Smooth muscle cell (in vitro differentiated cells): Measurements from ENCODE around the gene RASGEF1C. TPM values are rescaled to one million over a fixed set of nuclear protein-coding genes. Genes with fewer than 3 reads are reported as not detected.

Experiments
- DNase-seq: peaks from one replicate; lab custom pipeline; 2025; ENCODE audit not compliant: unreplicated experiment; lab: John Stamatoyannopoulos, UW
- H2AFZ ChIP-seq: fragments of 200-600 bp; sonication (generic); 2 replicates; pipeline ENCODE4 v1.6.0; 2016; ENCODE audit warnings: antibody characterized with exemption, low read depth, mild to moderate bottlenecking
- H3F3A ChIP-seq: fragments of 200-600 bp; sonication (generic); 2 replicates; pipeline ENCODE4 v1.6.0; 2017; ENCODE audit warnings: antibody characterized with exemption, low read depth
- H3K27ac ChIP-seq: fragments of 200-600 bp; sonication (generic); 2 replicates; pipeline ENCODE4 v1.5.1; 2016; ENCODE audit warnings: low read depth, mild to moderate bottlenecking
- H3K27me3 ChIP-seq: fragments of 200-600 bp; sonication (generic); 2 replicates; pipeline ENCODE4 v1.6.1; 2016; ENCODE audit warnings: low read depth, mild to moderate bottlenecking
- H3K36me3 ChIP-seq: fragments of 200-600 bp; sonication (generic); 2 replicates; pipeline ENCODE4 v1.5.1; 2016; ENCODE audit warnings: low read depth
- H3K4me1 ChIP-seq: fragments of 200-600 bp; sonication (generic); 2 replicates; pipeline ENCODE4 v1.5.1; 2016; ENCODE audit warnings: low read depth
- H3K4me2 ChIP-seq: fragments of 200-600 bp; sonication (generic); 2 replicates; pipeline ENCODE4 v1.6.0; 2016; ENCODE audit warnings: mild to moderate bottlenecking
- H3K4me3 ChIP-seq: fragments of 200-600 bp; sonication (generic); 2 replicates; pipeline ENCODE4 v1.5.1; 2016; ENCODE audit warnings: mild to moderate bottlenecking
- H3K79me2 ChIP-seq: fragments of 200-600 bp; sonication (generic); 2 replicates; pipeline ENCODE4 v1.6.0; 2016; ENCODE audit warnings: low read depth, mild to moderate bottlenecking
- H3K9ac ChIP-seq: fragments of 200-600 bp; sonication (generic); 2 replicates; pipeline ENCODE4 v1.6.0; 2016; ENCODE audit warnings: low read depth
- H3K9me3 ChIP-seq: fragments of 200-600 bp; sonication (generic); replicated peaks from 2 replicates; pipeline ENCODE4 v1.5.1; 2016; ENCODE audit warnings: low read depth
- H4K20me1 ChIP-seq: fragments of 200-600 bp; sonication (generic); 2 replicates; pipeline ENCODE4 v1.6.0; 2016; ENCODE audit warnings: low read depth
- WGBS: methylation state at CpG from one replicate; pipeline ENCODE4 v1.1.7; 2016; ENCODE audit warnings: low lambda C conversion rate; 5-methylcytosine and 5-hydroxymethylcytosine counted together
- polyA plus RNA-seq: library from polyadenylated mRNA; unstranded; fragments of >200 nt; fragmentation: Nextera tagmentation; extraction: Ambion mirVana; gene quantifications from 2 replicates; pipeline ENCODE4 v1.2.1, GENCODE V29; 2016
- total RNA-seq: library from RNA; depleted of rRNA; stranded (reverse); fragments of >200 nt; gene quantifications from 2 replicates; pipeline ENCODE4 v1.2.3, GENCODE V29; 2014
- TF ChIP-seq, protein P1 (sequence below): fragments of 200-600 bp; sonication (generic); IDR thresholded peaks from 2 replicates; pipeline ENCODE4 v1.5.1; 2017; ENCODE audit warnings: borderline replicate concordance, mild to moderate bottlenecking, antibody characterized with exemption; ENCODE audit not compliant: insufficient read depth, poor library complexity, severe bottlenecking

The RASGEF1C gene
- total and polyA plus RNA-seq, 2 experiments from 2014 or later = 0.14 TPM; not detected in 1

- Histone ChIP-seq H3K36me3 (no peaks in the 10 kb centered on the region), H3K4me3 (no peak overlapping the region), H4K20me1 (no peaks in the 10 kb centered on the region), H3K4me2 (no peak overlapping the region), H3K9me3 (no peaks in the 10 kb centered on the region), H2AFZ (no peak overlapping the region), H3K4me1 (no peaks in the 10 kb centered on the region), H3F3A (no peaks in the 10 kb centered on the region), H3K27me3 (no peaks in the 10 kb centered on the region), H3K79me2 (no peaks in the 10 kb centered on the region), H3K27ac (no peak overlapping the region), H3K9ac (no peak overlapping the region)
- whole genome bisulfite sequencing = 82% methylated on average over 11 of the region's 11 CpGs
- no peak for DNase-seq
- TF ChIP-seq, protein P1, sequence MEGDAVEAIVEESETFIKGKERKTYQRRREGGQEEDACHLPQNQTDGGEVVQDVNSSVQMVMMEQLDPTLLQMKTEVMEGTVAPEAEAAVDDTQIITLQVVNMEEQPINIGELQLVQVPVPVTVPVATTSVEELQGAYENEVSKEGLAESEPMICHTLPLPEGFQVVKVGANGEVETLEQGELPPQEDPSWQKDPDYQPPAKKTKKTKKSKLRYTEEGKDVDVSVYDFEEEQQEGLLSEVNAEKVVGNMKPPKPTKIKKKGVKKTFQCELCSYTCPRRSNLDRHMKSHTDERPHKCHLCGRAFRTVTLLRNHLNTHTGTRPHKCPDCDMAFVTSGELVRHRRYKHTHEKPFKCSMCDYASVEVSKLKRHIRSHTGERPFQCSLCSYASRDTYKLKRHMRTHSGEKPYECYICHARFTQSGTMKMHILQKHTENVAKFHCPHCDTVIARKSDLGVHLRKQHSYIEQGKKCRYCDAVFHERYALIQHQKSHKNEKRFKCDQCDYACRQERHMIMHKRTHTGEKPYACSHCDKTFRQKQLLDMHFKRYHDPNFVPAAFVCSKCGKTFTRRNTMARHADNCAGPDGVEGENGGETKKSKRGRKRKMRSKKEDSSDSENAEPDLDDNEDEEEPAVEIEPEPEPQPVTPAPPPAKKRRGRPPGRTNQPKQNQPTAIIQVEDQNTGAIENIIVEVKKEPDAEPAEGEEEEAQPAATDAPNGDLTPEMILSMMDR = no peak
Observed at GRCh38 chr5:180138976-180139730, 69.9 kb downstream of the RASGEF1C start.

DNA sequence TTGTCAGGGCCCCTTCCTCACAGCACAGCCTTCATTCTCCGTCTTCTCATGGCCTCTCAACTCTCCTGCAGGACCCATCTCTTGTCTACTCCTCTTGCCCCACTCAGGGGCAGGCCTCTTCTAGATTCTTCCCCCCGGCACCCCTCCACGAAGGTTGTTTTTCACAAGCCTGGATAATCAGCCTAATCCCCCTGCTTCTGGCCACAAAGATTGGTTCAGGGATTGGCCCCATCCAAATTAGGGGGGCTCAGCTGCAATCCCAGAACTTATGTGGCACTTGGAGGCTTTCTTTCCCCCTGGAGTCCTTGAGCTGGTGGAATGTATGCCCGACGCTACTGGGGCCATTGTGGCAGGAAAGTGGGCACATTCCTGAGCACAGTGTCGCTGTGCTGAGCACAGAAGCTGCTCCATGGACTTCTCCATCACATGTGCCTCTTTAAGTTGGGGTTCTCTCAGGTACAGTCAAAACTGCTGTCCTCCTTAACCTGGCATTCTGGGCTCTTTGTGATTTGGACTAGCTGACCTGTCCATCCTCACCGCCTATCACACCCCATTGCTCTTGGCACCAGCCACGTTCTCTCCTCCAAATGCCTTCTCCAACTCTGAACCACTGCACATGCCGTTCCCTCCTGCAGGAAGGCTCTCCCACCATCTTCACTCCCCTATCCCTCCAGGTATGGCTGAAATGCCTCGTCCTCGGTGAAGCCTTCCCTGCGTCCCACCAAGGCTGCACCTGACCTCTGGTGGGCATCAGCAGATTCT lies 70.6 kb downstream of the RASGEF1C start:
- 76% methylated on average over 12 of the region's 12 CpGs for WGBS

GRCh38 chr5:180137401-180138213 lies 71.4 kb downstream of the RASGEF1C start:
- no peak for DNase-seq
- H3K27ac ChIP-seq = no peak overlapping the region
- 95% methylated on average over 23 of the region's 24 CpGs for WGBS

More for the DNA sequence above, 70.6 kb downstream of the RASGEF1C start:
- DNase-seq = no peak
- H3K27ac ChIP-seq = no peak overlapping the region
- H3K4me3 ChIP-seq = no peak overlapping the region
- no peaks in the 10 kb centered on the region for H3K79me2 ChIP-seq
- H3K27me3 ChIP-seq = no peaks in the 10 kb centered on the region
- TF ChIP-seq, protein P1 = no peak
- no peak overlapping the region for H3K9ac ChIP-seq
- H4K20me1 ChIP-seq = no peaks in the 10 kb centered on the region
- no peak overlapping the region for H2AFZ ChIP-seq
- no peaks in the 10 kb centered on the region for H3K36me3 ChIP-seq
- H3K4me1 ChIP-seq = no peaks in the 10 kb centered on the region
- H3F3A ChIP-seq = no peaks in the 10 kb centered on the region
- no peaks in the 10 kb centered on the region for H3K9me3 ChIP-seq
- H3K4me2 ChIP-seq = no peak overlapping the region

More at GRCh38 chr5:180137401-180138213, 71.4 kb downstream of the RASGEF1C start:
- H3K4me2 ChIP-seq = no peak overlapping the region
- TF ChIP-seq, protein P1 = no peak
- H4K20me1 ChIP-seq = no peaks in the 10 kb centered on the region
- no peaks in the 10 kb centered on the region for H3K27me3 ChIP-seq
- H2AFZ ChIP-seq = no peak overlapping the region
- H3K36me3 ChIP-seq = no peaks in the 10 kb centered on the region
- H3K4me1 ChIP-seq = no peaks in the 10 kb centered on the region
- no peaks in the 10 kb centered on the region for H3K79me2 ChIP-seq
- no peak overlapping the region for H3K4me3 ChIP-seq
- H3K9ac ChIP-seq = no peak overlapping the region
- H3F3A ChIP-seq = no peaks in the 10 kb centered on the region
- H3K9me3 ChIP-seq = no peaks in the 10 kb centered on the region
